Vagina (tissue), 2 donors: ENCODE results near the gene SAMD4B. TPM values are rescaled to one million over a fixed set of nuclear protein-coding genes. Genes with fewer than 3 reads are reported as not detected.
A peak's percentile ranks its signal among the peaks of the same experiment; 100 is the strongest.

Experiments
- DNase-seq, 2 donors: peaks; one replicate each; pipeline ENCODE4 v3.0.0-alpha.2; 2017; ENCODE audit errors: extremely low spot score in 2 of 2
- H3K27ac ChIP-seq: fragments of 200-600 bp; sonication (generic); one replicate; pipeline ENCODE4 v1.5.1; 2019
- H3K27me3 ChIP-seq: fragments of 200-600 bp; sonication (generic); one replicate; pipeline ENCODE4 v1.5.1; 2019
- H3K36me3 ChIP-seq, 2 donors: fragments of 200-600 bp; sonication (generic); one replicate each; pipeline ENCODE4 v1.5.1; 2017 to 2019
- H3K4me1 ChIP-seq: fragments of 200-600 bp; sonication (generic); one replicate; pipeline ENCODE4 v1.5.1; 2019
- H3K4me3 ChIP-seq, 2 donors: fragments of 200-600 bp; sonication (generic); 1 replicate in 1 of 2; 2 replicates in 1 of 2; pipeline ENCODE4 v1.5.1; 2016 to 2019
- H3K9me3 ChIP-seq: fragments of 200-600 bp; sonication (generic); one replicate; pipeline ENCODE4 v1.5.1; 2019
- POLR2A ChIP-seq, 2 donors: fragments of 450-650 bp; IDR thresholded peaks; one replicate each; pipeline ENCODE4 v1.6.1; 2017; ENCODE audit warnings: antibody characterized with exemption in 2 of 2, mild to moderate bottlenecking in 2 of 2, moderate library complexity in 2 of 2
- POLR2AphosphoS5 ChIP-seq, 2 donors: sonication (generic); formaldehyde crosslinking; IDR thresholded peaks; one replicate each; pipeline ENCODE4 v1.9.0; 2017; ENCODE audit warnings: antibody characterized with exemption in 2 of 2, mild to moderate bottlenecking in 2 of 2, low read depth in 1 of 2; ENCODE audit not compliant: insufficient read depth in 1 of 2
- intact Hi-C: fragments of 100-400 bp; cut with DNase I; formaldehyde crosslinking; loops from one replicate; pipeline ENCODE4 v1.15.1; 2023
- total RNA-seq: library from RNA; depleted of rRNA; stranded (reverse); fragments of >200 nt; gene quantifications from one replicate; pipeline ENCODE4 v1.2.3, GENCODE V29; 2016
- TF ChIP-seq, protein P1 (sequence below), 3 experiments: fragments of 450-650 bp in 2 of 3; fragments of 200-600 bp in 1 of 3; sonication (generic) in 1 of 3; IDR thresholded peaks; one replicate each; pipeline ENCODE4 v1.5.1; 2017 to 2019; ENCODE audit warnings: antibody characterized with exemption in 3 of 3, mild to moderate bottlenecking in 2 of 3, moderate library complexity in 2 of 3

SAMD4B gene
- total RNA-seq, 1 donor from 2014 or later: 128 TPM

DNA sequence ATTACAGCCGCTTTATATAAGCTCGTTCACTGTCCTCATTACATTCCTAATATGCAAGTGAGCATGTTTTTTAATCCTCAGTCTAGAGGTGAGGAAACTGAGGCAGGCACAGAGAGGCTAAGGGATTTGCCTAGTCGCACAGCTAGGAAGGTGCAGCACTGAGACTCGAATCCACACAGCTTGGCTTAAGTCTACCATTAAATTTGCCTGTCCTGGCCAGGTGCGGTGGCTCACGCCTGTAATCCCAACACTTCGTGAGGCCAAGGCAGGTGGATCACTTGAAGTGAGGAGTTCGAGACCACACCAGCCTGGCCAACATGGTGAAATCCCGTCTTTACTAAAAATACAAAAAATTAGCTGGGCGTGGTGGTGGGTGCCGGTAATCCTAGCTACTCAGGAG lies 85.5 kb downstream of the SAMD4B start:
- intact Hi-C loops: no loop called here
- no peaks in the 10 kb centered on the region for H3K9me3 ChIP-seq
- H3K36me3 ChIP-seq: peaks cover 2 to 19% of the 10 kb centered on the region in 2 donors
- TF ChIP-seq POLR2AphosphoS5 (IDR thresholded peaks at IDR 0.05; ENCODE audit: insufficient read depth in 1 of 2, low read depth in 1 of 2) (no peak), POLR2A (IDR thresholded peaks at IDR 0.05) (no peak)
- TF ChIP-seq, protein P1, sequence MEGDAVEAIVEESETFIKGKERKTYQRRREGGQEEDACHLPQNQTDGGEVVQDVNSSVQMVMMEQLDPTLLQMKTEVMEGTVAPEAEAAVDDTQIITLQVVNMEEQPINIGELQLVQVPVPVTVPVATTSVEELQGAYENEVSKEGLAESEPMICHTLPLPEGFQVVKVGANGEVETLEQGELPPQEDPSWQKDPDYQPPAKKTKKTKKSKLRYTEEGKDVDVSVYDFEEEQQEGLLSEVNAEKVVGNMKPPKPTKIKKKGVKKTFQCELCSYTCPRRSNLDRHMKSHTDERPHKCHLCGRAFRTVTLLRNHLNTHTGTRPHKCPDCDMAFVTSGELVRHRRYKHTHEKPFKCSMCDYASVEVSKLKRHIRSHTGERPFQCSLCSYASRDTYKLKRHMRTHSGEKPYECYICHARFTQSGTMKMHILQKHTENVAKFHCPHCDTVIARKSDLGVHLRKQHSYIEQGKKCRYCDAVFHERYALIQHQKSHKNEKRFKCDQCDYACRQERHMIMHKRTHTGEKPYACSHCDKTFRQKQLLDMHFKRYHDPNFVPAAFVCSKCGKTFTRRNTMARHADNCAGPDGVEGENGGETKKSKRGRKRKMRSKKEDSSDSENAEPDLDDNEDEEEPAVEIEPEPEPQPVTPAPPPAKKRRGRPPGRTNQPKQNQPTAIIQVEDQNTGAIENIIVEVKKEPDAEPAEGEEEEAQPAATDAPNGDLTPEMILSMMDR (IDR thresholded peaks at IDR 0.05): no peak
- no peak overlapping the region for H3K4me3 ChIP-seq
- H3K4me1 ChIP-seq: peaks cover 21% of the 10 kb centered on the region
- no peak for DNase-seq
- no peak overlapping the region for H3K27ac ChIP-seq
- H3K27me3 ChIP-seq: no peaks in the 10 kb centered on the region

DNA sequence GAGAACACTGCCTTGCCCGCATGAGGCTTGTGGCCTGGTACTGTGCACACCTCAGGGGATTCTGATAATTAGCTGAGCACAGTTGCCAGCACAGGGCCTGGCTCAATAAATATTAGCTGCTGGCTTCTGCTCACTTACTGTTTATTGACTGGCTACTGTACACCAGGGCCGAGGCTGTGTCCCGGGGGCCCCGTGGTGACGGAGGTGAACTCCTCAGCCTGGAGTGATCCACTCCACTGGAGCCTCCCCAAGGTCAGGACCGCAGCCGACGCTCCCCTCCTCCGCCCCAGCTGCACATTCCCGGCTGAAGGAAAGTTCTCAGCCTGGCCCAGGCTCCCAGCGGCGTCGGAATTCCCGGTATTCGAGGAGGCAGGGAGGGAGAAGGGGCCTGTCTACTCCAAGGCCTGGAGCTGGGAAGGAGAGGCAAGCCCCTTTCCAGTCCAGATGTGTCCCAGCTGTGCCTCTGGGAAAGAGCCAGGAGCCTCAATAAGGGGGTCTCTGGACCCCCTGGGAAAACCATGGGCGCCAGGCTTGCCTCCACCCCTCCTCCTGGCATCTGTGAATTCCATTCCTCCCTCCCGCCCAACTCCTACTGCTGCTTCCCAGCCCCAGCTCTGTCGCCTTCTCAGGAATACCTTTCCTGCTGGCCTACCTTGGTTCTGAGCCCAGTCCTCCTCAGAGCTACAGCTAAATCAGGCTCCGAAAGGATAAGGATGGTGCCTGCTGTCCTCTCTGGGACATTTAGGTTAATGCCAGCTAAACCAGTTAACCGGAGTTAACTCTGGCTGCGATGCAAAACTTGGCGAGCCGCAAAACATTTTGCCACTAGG lies 86.3 kb downstream of the SAMD4B start:
- H3K27ac ChIP-seq: peak overlapping the region; percentile 66
- H3K9me3 ChIP-seq: no peaks in the 10 kb centered on the region
- peak overlapping the region in 1 of 2 donors; percentile 26 for H3K4me3 ChIP-seq
- H3K4me1 ChIP-seq: peaks cover 29% of the 10 kb centered on the region
- no peaks in the 10 kb centered on the region for H3K27me3 ChIP-seq
- peaks cover 7 to 27% of the 10 kb centered on the region in 2 donors for H3K36me3 ChIP-seq
- no peak for DNase-seq
- intact Hi-C loops: no loop called here
- TF ChIP-seq, protein P1 (IDR thresholded peaks at IDR 0.05): no peak
- peak in 1 of 2 donors; percentile 58 for TF ChIP-seq POLR2AphosphoS5 (IDR thresholded peaks at IDR 0.05; ENCODE audit: insufficient read depth in 1 of 2, low read depth in 1 of 2)

- H3K4me3 ChIP-seq: no peak overlapping the region
- H3K4me1 ChIP-seq: peaks cover 48% of the 10 kb centered on the region
Measured at GRCh38 chr19:39430675-39431593, 88.7 kb downstream of the SAMD4B start.

GRCh38 chr19:39432677-39433025 lies 90.4 kb downstream of the SAMD4B start:
- Histone ChIP-seq H3K27ac (no peak overlapping the region), H3K36me3 (peaks cover 7 to 40% of the 10 kb centered on the region in 2 donors), H3K4me1 (peaks cover 56% of the 10 kb centered on the region), H3K9me3 (no peaks in the 10 kb centered on the region), H3K4me3 (no peak overlapping the region), H3K27me3 (no peaks in the 10 kb centered on the region)
- DNase-seq: no peak
- no peak for TF ChIP-seq POLR2A (IDR thresholded peaks at IDR 0.05)
- TF ChIP-seq, protein P1 (IDR thresholded peaks at IDR 0.05): no peak
- no peak for TF ChIP-seq POLR2AphosphoS5 (IDR thresholded peaks at IDR 0.05; ENCODE audit: insufficient read depth in 1 of 2, low read depth in 1 of 2)
- intact Hi-C loops: no loop called here

More at GRCh38 chr19:39430675-39431593, 88.7 kb downstream of the SAMD4B start:
- H3K27me3 ChIP-seq: no peaks in the 10 kb centered on the region
- H3K9me3 ChIP-seq: no peaks in the 10 kb centered on the region
- intact Hi-C loops: no loop called here
- DNase-seq: no peak
- TF ChIP-seq, protein P1 (IDR thresholded peaks at IDR 0.05): no peak
- peak; percentile 66 to 68 for TF ChIP-seq POLR2AphosphoS5 (IDR thresholded peaks at IDR 0.05; ENCODE audit: insufficient read depth in 1 of 2, low read depth in 1 of 2)
- H3K27ac ChIP-seq: peak overlapping the region; percentile 79
- peaks cover 7 to 40% of the 10 kb centered on the region in 2 donors for H3K36me3 ChIP-seq
